ENCODE results near the gene GALNT14. TPM values are rescaled to one million over a fixed set of nuclear protein-coding genes. Genes with fewer than 3 reads are reported as not detected.

Gene GALNT14
- total and polyA plus RNA-seq, 10 of the 15 experiments (the other 5 are each of a cell fraction or from before 2014, with no cell fraction given) = 3.7 to 17.8 (median 6.0) TPM

- no peak for TF ChIP-seq MEF2A (IDR thresholded peaks at IDR 0.05; ENCODE audit: insufficient read depth, low read depth, low read length)
- TF ChIP-seq PML (IDR thresholded peaks at IDR 0.05; ENCODE audit: low read length) = no peak
- TF ChIP-seq EZH2 (IDR thresholded peaks at IDR 0.05; ENCODE audit: borderline replicate concordance, control insufficient read depth, low read depth, low read length) = 0 out of 2 replicates have a peak, but pooled peaks have one; percentile 52
- no peak for TF ChIP-seq NFIC (IDR thresholded peaks at IDR 0.05; ENCODE audit: low read depth, low read length)
- TF ChIP-seq ETV6 (conservative IDR thresholded peaks at IDR 0.05 in 1 of 2, IDR thresholded peaks at IDR 0.05 in 1 of 2; ENCODE audit: borderline replicate concordance in 1 of 2, low read depth in 1 of 2) = no peak
- peak in 1 of 2 experiments; percentile 8; a peak in 1 of 4 replicates for TF ChIP-seq IKZF2 (IDR thresholded peaks at IDR 0.05)
- no peak for TF ChIP-seq ZSCAN29 (IDR thresholded peaks at IDR 0.05)
- no peak for TF ChIP-seq CEBPZ (IDR thresholded peaks at IDR 0.05; ENCODE audit: low read depth, low read length)
- TF ChIP-seq SPI1 (IDR thresholded peaks at IDR 0.05; ENCODE audit: borderline replicate concordance, insufficient read depth, low read depth, low read length) = no peak
Measured at GRCh38 chr2:31138037-31138962, at the start of gene GALNT14 (continued).
